Measurements from ENCODE around the gene MRPL44.
"Not testable (repeated sequence)": the region's sequence is repeated elsewhere in the genome, so short reads cannot be mapped to it uniquely, and the experiment has no call there.

Gene MRPL44

GRCh38 chr2:223972656-223973102, 15.4 kb downstream of the MRPL44 start:
- DNase-seq: no peak

GRCh38 chr2:223973606-223974005, 16.3 kb downstream of the MRPL44 start:
- DNase-seq: no peak

GRCh38 chr2:223976635-223977226, 19.5 kb downstream of the MRPL44 start:
- DNase-seq: no peak

- DNase-seq: no peak
Measured at GRCh38 chr2:223978451-223978850, 21.2 kb downstream of the MRPL44 start.

- DNase-seq: no peak
Measured at GRCh38 chr2:223979730-223980396, 22.6 kb downstream of the MRPL44 start.

GRCh38 chr2:223980397-223980735, 23.1 kb downstream of the MRPL44 start:
- DNase-seq: no peak

GRCh38 chr2:223980803-223981202, 23.5 kb downstream of the MRPL44 start:
- no peak for DNase-seq

- no peak for DNase-seq
Measured at GRCh38 chr2:223981241-223981640, 24.0 kb downstream of the MRPL44 start.

GRCh38 chr2:223989206-223989855, 32.1 kb downstream of the MRPL44 start:
- DNase-seq: no peak

GRCh38 chr2:223989856-223990232, 32.6 kb downstream of the MRPL44 start:
- no peak for DNase-seq

GRCh38 chr2:223991611-223992010, 34.3 kb downstream of the MRPL44 start:
- DNase-seq: no peak

- DNase-seq: peak; percentile 82
Measured at GRCh38 chr2:223993634-223994232, 36.5 kb downstream of the MRPL44 start.

GRCh38 chr2:223994562-223995162, 37.4 kb downstream of the MRPL44 start:
- no peak for DNase-seq

- no peak for DNase-seq
Measured at GRCh38 chr2:223995569-223995968, 38.3 kb downstream of the MRPL44 start.

GRCh38 chr2:223996391-223996790, 39.1 kb downstream of the MRPL44 start:
- no peak for DNase-seq

GRCh38 chr2:223997938-223998337, 40.7 kb downstream of the MRPL44 start:
- no peak for DNase-seq

GRCh38 chr2:223998948-223999347, 41.7 kb downstream of the MRPL44 start:
- no peak for DNase-seq

GRCh38 chr2:223999862-224000261, 42.6 kb downstream of the MRPL44 start:
- DNase-seq: no peak

- not testable (repeated sequence) for DNase-seq
Measured at GRCh38 chr2:224000662-224001061, 43.4 kb downstream of the MRPL44 start.

GRCh38 chr2:224004105-224004695, 46.9 kb downstream of the MRPL44 start:
- DNase-seq: no peak

GRCh38 chr2:224008702-224009261, 51.5 kb downstream of the MRPL44 start:
- DNase-seq: no peak

GRCh38 chr2:224009605-224010315, 52.5 kb downstream of the MRPL44 start:
- no peak for DNase-seq

Data from kidney glomerular epithelial cell (primary cell).